ENCODE results near the gene SLC17A7.

Gene SLC17A7

GRCh38 chr19:49441210-49441959 is at the start of gene SLC17A7:
Gene SLC17A7 (minus strand): TSS chr19:49441527. CDS start chr19:49441379, 148 bp downstream.
- Histone ChIP-seq H3K4me3 (ENCODE audit: insufficient read length, low read depth) (peak within 1 kb of the TSS; percentile 51), H3K27me3 (ENCODE audit: insufficient read depth, insufficient read length) (peaks cover 47% of the 10 kb centered on the region), H3K9ac (ENCODE audit: insufficient read length, low read depth) (peak within 1 kb of the TSS; percentile 17), H3K36me3 (ENCODE audit: insufficient read depth, insufficient read length, low read length) (peaks cover 5% of the 10 kb centered on the region), H3K4me1 (ENCODE audit: insufficient read depth, insufficient read length) (peaks cover 4% of the 10 kb centered on the region), H3K9me3 (ENCODE audit: insufficient read depth, low read length) (no peaks in the 10 kb centered on the region)
- no peak for DNase-seq (ENCODE audit: low read depth, low spot score)
- TF ChIP-seq ZNF274 (IDR thresholded peaks at IDR 0.05; ENCODE audit: low read depth, low read length): no peak
- TF ChIP-seq SUZ12 (IDR thresholded peaks at IDR 0.05; ENCODE audit: extremely low read depth, insufficient read depth, insufficient read length): peak; percentile 37
- TF ChIP-seq YY1 (IDR thresholded peaks at IDR 0.05; ENCODE audit: insufficient read depth, insufficient read length): no peak

- Histone ChIP-seq H3K27me3 (ENCODE audit: insufficient read depth, insufficient read length) (no peaks in the 10 kb centered on the region), H3K9ac (ENCODE audit: insufficient read length, low read depth) (peak overlapping the region; percentile 99), H3K36me3 (ENCODE audit: insufficient read depth, insufficient read length, low read length) (peaks cover 55% of the 10 kb centered on the region), H3K9me3 (ENCODE audit: insufficient read depth, low read length) (no peaks in the 10 kb centered on the region), H3K4me1 (ENCODE audit: insufficient read depth, insufficient read length) (peaks cover 3% of the 10 kb centered on the region), H3K4me3 (ENCODE audit: insufficient read length, low read depth) (no peak overlapping the region)
- TF ChIP-seq SUZ12 (IDR thresholded peaks at IDR 0.05; ENCODE audit: extremely low read depth, insufficient read depth, insufficient read length): no peak
- no peak for TF ChIP-seq YY1 (IDR thresholded peaks at IDR 0.05; ENCODE audit: insufficient read depth, insufficient read length)
- no peak for TF ChIP-seq ZNF274 (IDR thresholded peaks at IDR 0.05; ENCODE audit: low read depth, low read length)
- no peak for DNase-seq (ENCODE audit: low read depth, low spot score)
These were observed 49.1 kb upstream of the SLC17A7 start for GRCh38 chr19:49490287-49491029.

- Histone ChIP-seq H3K9me3 (ENCODE audit: insufficient read depth, low read length) (no peaks in the 10 kb centered on the region), H3K4me3 (ENCODE audit: insufficient read length, low read depth) (peak overlapping the region; percentile 95), H3K36me3 (ENCODE audit: insufficient read depth, insufficient read length, low read length) (peaks cover 55% of the 10 kb centered on the region), H3K27me3 (ENCODE audit: insufficient read depth, insufficient read length) (no peaks in the 10 kb centered on the region), H3K9ac (ENCODE audit: insufficient read length, low read depth) (peak overlapping the region; percentile 99), H3K4me1 (ENCODE audit: insufficient read depth, insufficient read length) (peaks cover 3% of the 10 kb centered on the region)
- DNase-seq (ENCODE audit: low read depth, low spot score): no peak
- TF ChIP-seq SUZ12 (IDR thresholded peaks at IDR 0.05; ENCODE audit: extremely low read depth, insufficient read depth, insufficient read length): no peak
- TF ChIP-seq ZNF274 (IDR thresholded peaks at IDR 0.05; ENCODE audit: low read depth, low read length): no peak
- TF ChIP-seq YY1 (IDR thresholded peaks at IDR 0.05; ENCODE audit: insufficient read depth, insufficient read length): no peak
These were observed 48.4 kb upstream of the SLC17A7 start for GRCh38 chr19:49489601-49490167.

GRCh38 chr19:49488863-49489537 is 47.7 kb upstream of the SLC17A7 start:
- peaks cover 55% of the 10 kb centered on the region for H3K36me3 ChIP-seq (ENCODE audit: insufficient read depth, insufficient read length, low read length)
- H3K9me3 ChIP-seq (ENCODE audit: insufficient read depth, low read length): no peaks in the 10 kb centered on the region
- H3K9ac ChIP-seq (ENCODE audit: insufficient read length, low read depth): peak overlapping the region; percentile 99
- peaks cover 3% of the 10 kb centered on the region for H3K4me1 ChIP-seq (ENCODE audit: insufficient read depth, insufficient read length)
- H3K27me3 ChIP-seq (ENCODE audit: insufficient read depth, insufficient read length): no peaks in the 10 kb centered on the region
- no peak for DNase-seq (ENCODE audit: low read depth, low spot score)
- H3K4me3 ChIP-seq (ENCODE audit: insufficient read length, low read depth): peak overlapping the region; percentile 95
- TF ChIP-seq SUZ12 (IDR thresholded peaks at IDR 0.05; ENCODE audit: extremely low read depth, insufficient read depth, insufficient read length) (no peak), YY1 (IDR thresholded peaks at IDR 0.05; ENCODE audit: insufficient read depth, insufficient read length) (no peak), ZNF274 (IDR thresholded peaks at IDR 0.05; ENCODE audit: low read depth, low read length) (no peak)

- Histone ChIP-seq H3K27me3 (ENCODE audit: insufficient read depth, insufficient read length) (no peaks in the 10 kb centered on the region), H3K9ac (ENCODE audit: insufficient read length, low read depth) (peak overlapping the region; percentile 99), H3K36me3 (ENCODE audit: insufficient read depth, insufficient read length, low read length) (peaks cover 55% of the 10 kb centered on the region), H3K9me3 (ENCODE audit: insufficient read depth, low read length) (no peaks in the 10 kb centered on the region), H3K4me1 (ENCODE audit: insufficient read depth, insufficient read length) (peaks cover 3% of the 10 kb centered on the region), H3K4me3 (ENCODE audit: insufficient read length, low read depth) (peak overlapping the region; percentile 95)
- TF ChIP-seq SUZ12 (IDR thresholded peaks at IDR 0.05; ENCODE audit: extremely low read depth, insufficient read depth, insufficient read length): no peak
- no peak for DNase-seq (ENCODE audit: low read depth, low spot score)
These were observed 46.9 kb upstream of the SLC17A7 start for GRCh38 chr19:49488046-49488862.

- Histone ChIP-seq H3K9me3 (ENCODE audit: insufficient read depth, low read length) (no peaks in the 10 kb centered on the region), H3K4me1 (ENCODE audit: insufficient read depth, insufficient read length) (peaks cover 3% of the 10 kb centered on the region), H3K9ac (ENCODE audit: insufficient read length, low read depth) (peak within 1 kb of the TSS; percentile 99), H3K36me3 (ENCODE audit: insufficient read depth, insufficient read length, low read length) (peaks cover 49% of the 10 kb centered on the region), H3K27me3 (ENCODE audit: insufficient read depth, insufficient read length) (no peaks in the 10 kb centered on the region), H3K4me3 (ENCODE audit: insufficient read length, low read depth) (peak within 1 kb of the TSS; percentile 95)
- TF ChIP-seq SUZ12 (IDR thresholded peaks at IDR 0.05; ENCODE audit: extremely low read depth, insufficient read depth, insufficient read length) (no peak), YY1 (IDR thresholded peaks at IDR 0.05; ENCODE audit: insufficient read depth, insufficient read length) (peak; percentile 97)
- peak; percentile 98 for DNase-seq (ENCODE audit: low read depth, low spot score)
These were observed 46.1 kb upstream of the SLC17A7 start, which contains the start of gene RPL13A for GRCh38 chr19:49487277-49488045. Gene RPL13A (plus strand): TSS chr19:49487608. CDS start chr19:49487630, 22 bp downstream.

Measured in NT2/D1 (cell line).